ENCODE data around the gene EPHA4. TPM values are rescaled to one million over a fixed set of nuclear protein-coding genes. Genes with fewer than 3 reads are reported as not detected.

Gene EPHA4
- total and polyA plus RNA-seq, 2 of the 4 experiments (the other 2 are of a cell fraction): 36.9 to 132 TPM

DNA sequence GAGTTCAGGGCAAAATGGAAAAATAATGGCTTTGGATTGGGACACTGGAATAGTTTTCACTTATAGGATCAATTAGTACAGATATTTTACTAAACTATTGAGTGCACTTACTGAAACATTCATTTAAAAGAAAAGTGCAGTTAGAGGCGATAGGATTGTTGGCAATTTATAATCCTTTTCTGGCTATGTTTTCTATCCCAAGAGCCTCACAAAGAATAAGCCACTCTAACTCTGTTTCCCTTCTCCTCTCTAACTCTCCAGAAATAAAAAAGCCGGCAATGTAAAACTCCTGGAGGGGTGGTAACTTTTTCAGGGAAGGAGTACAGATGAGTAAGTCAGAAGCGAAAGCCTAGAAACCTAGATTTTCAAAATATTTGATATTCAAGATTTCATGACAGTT is 91.3 kb downstream of the EPHA4 start:
- H2AK9ac ChIP-seq (replicated peaks; ENCODE audit: low read depth, low read length, poor library complexity): no peak overlapping the region
- no peak overlapping the region for H2BK120ac ChIP-seq (ENCODE audit: low read depth, low read length)
- no peak overlapping the region for H2AFZ ChIP-seq (replicated peaks; ENCODE audit: low read length, poor library complexity)
- H3K18ac ChIP-seq (ENCODE audit: low read depth, low read length): no peak overlapping the region
- no peak for DNase-seq
- H3K79me1 ChIP-seq (ENCODE audit: low read depth in 1 of 2, low read length in 2 of 2): peaks cover 2 to 15% of the 10 kb centered on the region in 2 experiments; a peak in 1 of 4 replicates
- no peak overlapping the region for H2AK5ac ChIP-seq (ENCODE audit: low read depth, low read length)
- TF ChIP-seq MXI1 (IDR thresholded peaks at IDR 0.05; ENCODE audit: borderline replicate concordance, low read depth, low read length) (no peak), RFX5 (IDR thresholded peaks at IDR 0.05; ENCODE audit: low read depth, low read length) (no peak), RAD21 (IDR thresholded peaks at IDR 0.05; ENCODE audit: low read length) (no peak), NFE2L2 (IDR thresholded peaks at IDR 0.05; ENCODE audit: low read depth, low read length) (no peak), SMC3 (IDR thresholded peaks at IDR 0.05; ENCODE audit: low read depth, low read length) (no peak), FOS (IDR thresholded peaks at IDR 0.05; ENCODE audit: low read depth, low read length) (no peak), CEBPB (IDR thresholded peaks at IDR 0.05; ENCODE audit: low read depth, low read length) (no peak)
- H3K4ac ChIP-seq (ENCODE audit: low read depth, low read length): no peak overlapping the region
- BruUV-seq (replicated peaks): no TSS peak
- no peak overlapping the region for H4K5ac ChIP-seq (ENCODE audit: low read depth, low read length)
- POLR2A ChIA-PET (ENCODE audit: unreplicated experiment): no interaction called here
- H3K56ac ChIP-seq (ENCODE audit: extremely low read depth, insufficient read depth, low read length): no peak overlapping the region
- in situ Hi-C loops (cut with MboI; ENCODE audit: low sequenced_read_pairs) (no loop called here), intact Hi-C loops (cut with micrococcal nuclease) (no loop called here), dilution Hi-C loops (cut with HindIII; ENCODE audit: low sequenced_read_pairs, unreplicated experiment) (no loop called here)
- no peaks in the 10 kb centered on the region for H3K9me3 ChIP-seq (ENCODE audit: control insufficient read depth, insufficient read depth, low read length)
- H3K4me1 ChIP-seq (ENCODE audit: control insufficient read depth, insufficient read depth, low read length): peaks cover 8% of the 10 kb centered on the region
- CTCF ChIA-PET: no interaction called here
- no peak overlapping the region for H3K27ac ChIP-seq (ENCODE audit: insufficient read depth, low read length)
- no peaks in the 10 kb centered on the region; the same call in 1 of the 2 replicates for H3K9me1 ChIP-seq (ENCODE audit: insufficient read depth, low read length)
- H2BK15ac ChIP-seq (ENCODE audit: low read depth, low read length): no peak overlapping the region
- H2BK20ac ChIP-seq (ENCODE audit: low read depth, low read length): no peak overlapping the region
- no peaks in the 10 kb centered on the region for H4K20me1 ChIP-seq (ENCODE audit: insufficient read depth, low read length)
- ATAC-seq (ENCODE audit: low read depth): no peak
- H2BK5ac ChIP-seq (ENCODE audit: low read depth, low read length, poor library complexity, severe bottlenecking): no peak overlapping the region
- H4K8ac ChIP-seq (ENCODE audit: low read depth in 2 of 2, low read length in 2 of 2): no peak overlapping the region
- H3K9ac ChIP-seq (ENCODE audit: low read depth, low read length): no peak overlapping the region
- H3K4me3 ChIP-seq (ENCODE audit: insufficient read depth, low read depth, low read length): no peak overlapping the region
- H4K91ac ChIP-seq (ENCODE audit: insufficient read depth, low read depth, low read length): no peak overlapping the region
- H3K23ac ChIP-seq (ENCODE audit: low read depth, low read length): no peak overlapping the region
- WGBS, 2 experiments (ENCODE audit: extremely low coverage in 2 of 2, insufficient read length in 1 of 2): no CpG with 5 or more reads among the region's 3 CpGs
- peaks cover 10% of the 10 kb centered on the region for H3K36me3 ChIP-seq (ENCODE audit: control insufficient read depth, insufficient read depth, low read length)
- no peaks in the 10 kb centered on the region for H3K27me3 ChIP-seq (ENCODE audit: control insufficient read depth, insufficient read depth, low read length)
- no peak overlapping the region for H3K14ac ChIP-seq (replicated peaks; ENCODE audit: low read depth, low read length)
- no peak overlapping the region for H3K4me2 ChIP-seq (ENCODE audit: low read depth, low read length)
